Left ventricle myocardium inferior (tissue), 1 donor: ENCODE results near the gene TSPAN11. TPM values are rescaled to one million over a fixed set of nuclear protein-coding genes. Genes with fewer than 3 reads are reported as not detected.

Source experiments
- DNase-seq: peaks from one replicate; pipeline ENCODE4 v3.0.0-alpha.2; 2020
- H3K27ac ChIP-seq: fragments of 200-600 bp; replicated peaks from 2 replicates; pipeline ENCODE4 v1.8.0; 2021
- H3K27me3 ChIP-seq: fragments of 200-600 bp; 2 replicates; pipeline ENCODE4 v1.8.0; 2021; ENCODE audit warnings: low read depth
- H3K36me3 ChIP-seq: fragments of 200-600 bp; 2 replicates; pipeline ENCODE4 v1.8.0; 2021
- H3K4me1 ChIP-seq: fragments of 200-600 bp; 2 replicates; pipeline ENCODE4 v1.8.0; 2021
- H3K4me3 ChIP-seq: fragments of 200-600 bp; 2 replicates; pipeline ENCODE4 v1.8.0; 2021; ENCODE audit warnings: mild to moderate bottlenecking, moderate library complexity
- H3K9me3 ChIP-seq: fragments of 200-600 bp; replicated peaks from 2 replicates; pipeline ENCODE4 v1.8.0; 2021
- CTCF ChIP-seq: fragments of 200-600 bp; IDR thresholded peaks from 2 replicates; pipeline ENCODE4 v1.8.0; 2021; ENCODE audit warnings: antibody characterized with exemption, mild to moderate bottlenecking, borderline replicate concordance
- intact Hi-C: fragments of 100-400 bp; cut with micrococcal nuclease; formaldehyde crosslinking; loops from one replicate; pipeline ENCODE4 v1.11.0; 2022
- total RNA-seq: library from RNA; stranded (reverse); fragmentation: NEBNext Ultra II Directional; extraction: Animal tissue kit (Norgen Biotek cat#: 25700); gene quantifications from one replicate; pipeline ENCODE4 v1.2.1, GENCODE V29; 2021
- donor health status: DM: no; HTN: yes; CAD: no; lungs with severe emphysema.

The TSPAN11 gene
- total RNA-seq, 1 donor from 2014 or later: 1.7 TPM

- Histone ChIP-seq H3K4me3 (no peak overlapping the region), H3K27ac (no peak overlapping the region), H3K9me3 (no peaks in the 10 kb centered on the region), H3K4me1 (peaks cover 8% of the 10 kb centered on the region), H3K36me3 (no peaks in the 10 kb centered on the region), H3K27me3 (no peaks in the 10 kb centered on the region)
- DNase-seq: no peak
- intact Hi-C loops: no loop called here
- no peak for TF ChIP-seq CTCF
Observed at GRCh38 chr12:30997685-30998440, 71.3 kb downstream of the TSPAN11 start.

GRCh38 chr12:30999011-30999410 is 72.5 kb downstream of the TSPAN11 start:
- TF ChIP-seq CTCF: no peak
- intact Hi-C loops: no loop called here
- no peak for DNase-seq
- H3K4me1 ChIP-seq: peaks cover 5% of the 10 kb centered on the region
- no peak overlapping the region for H3K4me3 ChIP-seq
- no peaks in the 10 kb centered on the region for H3K27me3 ChIP-seq
- H3K36me3 ChIP-seq: no peaks in the 10 kb centered on the region
- no peak overlapping the region for H3K27ac ChIP-seq
- no peaks in the 10 kb centered on the region for H3K9me3 ChIP-seq

- Histone ChIP-seq H3K4me3 (no peak overlapping the region), H3K27ac (no peak overlapping the region), H3K4me1 (no peaks in the 10 kb centered on the region), H3K36me3 (no peaks in the 10 kb centered on the region), H3K9me3 (no peaks in the 10 kb centered on the region), H3K27me3 (no peaks in the 10 kb centered on the region)
- TF ChIP-seq CTCF: no peak
- intact Hi-C loops: no loop called here
- DNase-seq: no peak
Observed at GRCh38 chr12:30999723-31000122, 73.2 kb downstream of the TSPAN11 start.

GRCh38 chr12:31000751-31001150 is 74.2 kb downstream of the TSPAN11 start:
- Histone ChIP-seq H3K27ac (no peak overlapping the region), H3K4me1 (no peaks in the 10 kb centered on the region), H3K4me3 (no peak overlapping the region), H3K9me3 (no peaks in the 10 kb centered on the region), H3K36me3 (no peaks in the 10 kb centered on the region), H3K27me3 (no peaks in the 10 kb centered on the region)
- intact Hi-C loops: no loop called here
- no peak for TF ChIP-seq CTCF
- DNase-seq: no peak

- Histone ChIP-seq H3K4me1 (no peaks in the 10 kb centered on the region), H3K27ac (no peak overlapping the region), H3K9me3 (no peaks in the 10 kb centered on the region), H3K27me3 (no peaks in the 10 kb centered on the region), H3K4me3 (no peak overlapping the region), H3K36me3 (no peaks in the 10 kb centered on the region)
- no peak for DNase-seq
- TF ChIP-seq CTCF: no peak
- intact Hi-C loops: no loop called here
Observed at GRCh38 chr12:31001581-31002360, 75.2 kb downstream of the TSPAN11 start.
